Tibial nerve (tissue), 4 donors: ENCODE measurements around the gene CABLES2. TPM values are rescaled to one million over a fixed set of nuclear protein-coding genes. Genes with fewer than 3 reads are reported as not detected.
A peak's percentile ranks its signal among the peaks of the same experiment; 100 is the strongest.

Source experiments
- DNase-seq, 2 donors: peaks; one replicate each; pipeline ENCODE4 v3.0.0-alpha.2; 2019; ENCODE audit warnings: low spot score in 2 of 2
- H3K27ac ChIP-seq, 4 donors: fragments of 200-600 bp; sonication (generic) in 3 of 4; one replicate each; pipeline ENCODE4 v1.5.1; 2017 to 2019; ENCODE audit warnings: mild to moderate bottlenecking in 1 of 4
- H3K27me3 ChIP-seq, 2 donors: fragments of 200-600 bp; sonication (generic) in 1 of 2; one replicate each; pipeline versions ENCODE4 v1.5.1 to v1.6.0; 2017 to 2019
- H3K36me3 ChIP-seq, 3 donors: fragments of 200-600 bp; sonication (generic); one replicate each; pipeline ENCODE4 v1.5.1; 2018 to 2019
- H3K4me1 ChIP-seq, 4 donors: fragments of 200-600 bp; sonication (generic) in 3 of 4; one replicate each; pipeline ENCODE4 v1.5.1; 2017 to 2019
- H3K4me3 ChIP-seq, 4 donors: fragments of 200-600 bp; sonication (generic) in 3 of 4; one replicate each; pipeline ENCODE4 v1.5.1; 2017 to 2019; ENCODE audit warnings: mild to moderate bottlenecking in 1 of 4, moderate library complexity in 1 of 4
- H3K9me3 ChIP-seq, 4 donors: fragments of 200-600 bp; sonication (generic) in 3 of 4; one replicate each; pipeline ENCODE4 v1.5.1; 2017 to 2019
- EP300 ChIP-seq, 2 donors: sonication (generic); formaldehyde crosslinking; IDR thresholded peaks; one replicate each; pipeline ENCODE4 v1.6.1; 2017; ENCODE audit warnings: antibody characterized with exemption in 2 of 2, mild to moderate bottlenecking in 1 of 2
- POLR2A ChIP-seq, 2 donors: fragments of 450-650 bp; IDR thresholded peaks; one replicate each; pipeline ENCODE4 v1.6.1; 2017; ENCODE audit warnings: antibody characterized with exemption in 2 of 2, mild to moderate bottlenecking in 2 of 2, moderate library complexity in 2 of 2
- WGBS, 2 donors: methylation state at CpG; one replicate each; pipeline ENCODE4 v1.1.5; 2018; 5-methylcytosine and 5-hydroxymethylcytosine counted together
- total RNA-seq, 4 donors: library from RNA; depleted of rRNA; stranded (reverse); fragments of >200 nt; gene quantifications; one replicate each; pipeline ENCODE4 v1.1.0, GENCODE V29; 2016
- TF ChIP-seq, protein P1 (sequence below), 5 experiments: fragments of 200-600 bp in 3 of 5; fragments of 450-650 bp in 2 of 5; sonication (generic) in 3 of 5; IDR thresholded peaks; one replicate each; pipeline ENCODE4 v1.5.1; 2016 to 2019; ENCODE audit warnings: antibody characterized with exemption in 5 of 5, mild to moderate bottlenecking in 3 of 5, moderate library complexity in 2 of 5

CABLES2 gene
- total RNA-seq, 4 donors from 2014 or later: 1.1 to 9.9 (median 6.2) TPM

DNA sequence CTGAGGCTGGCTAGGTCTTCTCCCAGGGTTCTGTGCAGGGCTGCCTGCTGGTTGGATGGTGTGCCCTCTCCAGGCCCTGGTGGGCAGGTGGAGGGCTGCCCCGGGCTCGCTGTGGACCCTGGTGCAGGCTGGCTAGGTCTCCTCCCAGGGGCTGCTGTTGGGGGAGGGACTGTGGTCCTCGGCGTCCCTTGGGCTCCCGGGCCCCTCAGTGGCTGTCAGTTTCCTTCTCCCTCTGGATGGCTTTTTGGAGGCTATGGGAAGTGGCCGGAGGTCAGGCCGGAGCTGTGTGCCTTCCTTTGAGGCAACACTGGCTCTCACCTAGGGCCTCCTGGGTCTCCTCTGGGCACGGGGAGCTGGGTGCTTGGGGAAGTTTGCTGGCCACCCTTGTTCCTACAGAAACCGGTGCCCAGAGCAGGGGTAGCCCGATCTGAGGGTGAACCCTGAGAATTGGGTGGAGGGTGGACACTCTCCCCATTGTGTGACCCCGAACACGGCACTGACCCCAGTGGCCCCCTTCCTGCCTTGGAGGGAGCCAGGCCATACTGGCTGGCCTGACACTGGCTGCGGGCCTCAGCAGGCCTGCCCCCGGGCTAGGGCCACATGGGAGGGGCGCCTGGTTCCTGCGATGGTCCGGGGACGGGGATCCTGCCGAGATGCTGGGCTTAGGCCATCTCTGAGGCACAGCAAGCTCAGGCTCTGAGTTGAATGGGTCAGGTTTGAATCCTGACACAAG lies 3.8 kb upstream of the CABLES2 start:
- peaks cover 0 to 13% of the 10 kb centered on the region in 2 donors for H3K27me3 ChIP-seq
- no peak for DNase-seq
- H3K36me3 ChIP-seq: no peaks in the 10 kb centered on the region
- no peak overlapping the region for H3K4me3 ChIP-seq
- no peak for TF ChIP-seq EP300 (IDR thresholded peaks at IDR 0.05)
- WGBS, 2 donors: 64 to 76% methylated on average over 6 to 13 of the region's 19 CpGs
- H3K9me3 ChIP-seq: no peaks in the 10 kb centered on the region
- H3K4me1 ChIP-seq: peaks cover 0 to 27% (median 18%) of the 10 kb centered on the region in 4 donors
- H3K27ac ChIP-seq: peak overlapping the region in 1 of 4 donors; percentile 66

- DNase-seq: no peak
- no peak for TF ChIP-seq POLR2A (IDR thresholded peaks at IDR 0.05)
- TF ChIP-seq, protein P1, sequence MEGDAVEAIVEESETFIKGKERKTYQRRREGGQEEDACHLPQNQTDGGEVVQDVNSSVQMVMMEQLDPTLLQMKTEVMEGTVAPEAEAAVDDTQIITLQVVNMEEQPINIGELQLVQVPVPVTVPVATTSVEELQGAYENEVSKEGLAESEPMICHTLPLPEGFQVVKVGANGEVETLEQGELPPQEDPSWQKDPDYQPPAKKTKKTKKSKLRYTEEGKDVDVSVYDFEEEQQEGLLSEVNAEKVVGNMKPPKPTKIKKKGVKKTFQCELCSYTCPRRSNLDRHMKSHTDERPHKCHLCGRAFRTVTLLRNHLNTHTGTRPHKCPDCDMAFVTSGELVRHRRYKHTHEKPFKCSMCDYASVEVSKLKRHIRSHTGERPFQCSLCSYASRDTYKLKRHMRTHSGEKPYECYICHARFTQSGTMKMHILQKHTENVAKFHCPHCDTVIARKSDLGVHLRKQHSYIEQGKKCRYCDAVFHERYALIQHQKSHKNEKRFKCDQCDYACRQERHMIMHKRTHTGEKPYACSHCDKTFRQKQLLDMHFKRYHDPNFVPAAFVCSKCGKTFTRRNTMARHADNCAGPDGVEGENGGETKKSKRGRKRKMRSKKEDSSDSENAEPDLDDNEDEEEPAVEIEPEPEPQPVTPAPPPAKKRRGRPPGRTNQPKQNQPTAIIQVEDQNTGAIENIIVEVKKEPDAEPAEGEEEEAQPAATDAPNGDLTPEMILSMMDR (IDR thresholded peaks at IDR 0.05): peak in 4 of 5 experiments; percentile 12 to 36 (median 20)
- TF ChIP-seq EP300 (IDR thresholded peaks at IDR 0.05): no peak
- peaks cover 0 to 8% of the 10 kb centered on the region in 2 donors for H3K27me3 ChIP-seq
- H3K4me3 ChIP-seq: no peak overlapping the region
- H3K27ac ChIP-seq: peak overlapping the region in 1 of 4 donors; percentile 66
- WGBS, 2 donors: 3 to 12% methylated on average over 19 to 27 of the region's 30 CpGs
- peaks cover 0 to 34% (median 24%) of the 10 kb centered on the region in 4 donors for H3K4me1 ChIP-seq
- H3K36me3 ChIP-seq: no peaks in the 10 kb centered on the region
- no peaks in the 10 kb centered on the region for H3K9me3 ChIP-seq
Observed at GRCh38 chr20:62409931-62410745, 3.1 kb upstream of the CABLES2 start.

- Histone ChIP-seq H3K27ac (no peak overlapping the region), H3K4me3 (no peak overlapping the region), H3K9me3 (no peaks in the 10 kb centered on the region), H3K36me3 (no peaks in the 10 kb centered on the region), H3K4me1 (peaks cover 0 to 41% (median 24%) of the 10 kb centered on the region in 4 donors), H3K27me3 (peaks cover 0 to 8% of the 10 kb centered on the region in 2 donors)
- TF ChIP-seq, protein P1 (IDR thresholded peaks at IDR 0.05): no peak
- 85 to 86% methylated on average over 12 of the region's 12 CpGs for WGBS, 2 donors
- DNase-seq: no peak
Observed at GRCh38 chr20:62409086-62409853, 2.2 kb upstream of the CABLES2 start.

GRCh38 chr20:62408640-62409039 lies 1.6 kb upstream of the CABLES2 start:
- TF ChIP-seq, protein P1 (IDR thresholded peaks at IDR 0.05): no peak
- no peak for TF ChIP-seq POLR2A (IDR thresholded peaks at IDR 0.05)
- TF ChIP-seq EP300 (IDR thresholded peaks at IDR 0.05): no peak
- peaks cover 0 to 41% (median 24%) of the 10 kb centered on the region in 4 donors for H3K4me1 ChIP-seq
- no peaks in the 10 kb centered on the region for H3K9me3 ChIP-seq
- WGBS, 2 donors: 74 to 83% methylated on average over 12 of the region's 12 CpGs
- no peak for DNase-seq
- no peaks in the 10 kb centered on the region for H3K36me3 ChIP-seq
- H3K4me3 ChIP-seq: no peak overlapping the region
- H3K27me3 ChIP-seq: peaks cover 0 to 8% of the 10 kb centered on the region in 2 donors
- H3K27ac ChIP-seq: no peak overlapping the region

DNA sequence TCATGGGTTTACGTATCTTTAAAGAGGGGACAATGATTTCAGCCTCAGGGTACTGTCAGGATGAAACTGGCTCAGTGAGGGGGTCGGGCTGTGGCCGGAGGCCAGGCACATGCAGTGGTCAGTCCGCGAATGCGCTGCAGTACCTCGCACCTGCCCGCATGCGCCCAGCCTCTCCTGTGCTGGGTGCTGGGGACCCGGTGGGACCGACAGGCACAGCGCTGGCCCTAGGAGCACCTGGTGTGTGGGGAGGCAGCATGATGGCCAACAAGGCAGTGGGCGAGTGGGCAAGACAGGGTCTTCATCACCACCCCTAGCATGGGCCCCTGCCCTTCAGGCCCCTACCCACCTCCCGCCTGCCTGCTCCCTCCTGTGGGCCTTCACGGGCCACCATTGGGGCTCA lies 970 bp upstream of the CABLES2 start:
- peaks cover 0 to 2% (median 0%) of the 10 kb centered on the region in 3 donors for H3K36me3 ChIP-seq
- WGBS, 2 donors: 91 to 92% methylated on average over 11 to 15 of the region's 15 CpGs
- no peaks in the 10 kb centered on the region for H3K9me3 ChIP-seq
- no peak for TF ChIP-seq POLR2A (IDR thresholded peaks at IDR 0.05)
- no peak for TF ChIP-seq EP300 (IDR thresholded peaks at IDR 0.05)
- TF ChIP-seq, protein P1 (IDR thresholded peaks at IDR 0.05): no peak
- DNase-seq: no peak
- H3K27ac ChIP-seq: no peak overlapping the region
- H3K4me3 ChIP-seq: no peak overlapping the region
- H3K27me3 ChIP-seq: peaks cover 0 to 8% of the 10 kb centered on the region in 2 donors
- peaks cover 0 to 41% (median 24%) of the 10 kb centered on the region in 4 donors for H3K4me1 ChIP-seq
